HG02973 (cell line): ENCODE data around the gene DNAJC22.
A peak's percentile ranks its signal among the peaks of the same experiment; 100 is the strongest.

Experiments
- ATAC-seq: cut with Tn5 transposase; IDR thresholded peaks from one replicate; pipeline ENCODE4 v1.9.1; 2021; ENCODE audit warnings: moderate library complexity; ENCODE audit not compliant: unreplicated experiment

DNAJC22 gene

GRCh38 chr12:49342914-49343731 lies 3.6 kb upstream of the DNAJC22 start:
- ATAC-seq, result no peak

GRCh38 chr12:49344486-49345050 lies 2.1 kb upstream of the DNAJC22 start:
- ATAC-seq, result no peak

GRCh38 chr12:49345051-49345824 lies 1.4 kb upstream of the DNAJC22 start:
- ATAC-seq, result no peak

GRCh38 chr12:49345825-49346658 lies 646 bp upstream of the DNAJC22 start:
- ATAC-seq, result no peak

- ATAC-seq, result no peak
Observed at GRCh38 chr12:49347311-49348193, 864 bp downstream of the DNAJC22 start.

- no peak for ATAC-seq
Observed at GRCh38 chr12:49348781-49349180, 2.1 kb downstream of the DNAJC22 start.

- no peak for ATAC-seq
Observed at GRCh38 chr12:49349266-49349665, 2.6 kb downstream of the DNAJC22 start.

GRCh38 chr12:49352351-49352750 lies 5.7 kb downstream of the DNAJC22 start:
- ATAC-seq, result no peak

GRCh38 chr12:49355913-49356312 lies 9.2 kb downstream of the DNAJC22 start:
- ATAC-seq, result no peak

GRCh38 chr12:49357103-49357678 lies 10.5 kb downstream of the DNAJC22 start:
- ATAC-seq, result no peak

GRCh38 chr12:49358483-49359141 lies 11.9 kb downstream of the DNAJC22 start:
- ATAC-seq, result no peak

GRCh38 chr12:49359671-49360070 lies 13.0 kb downstream of the DNAJC22 start:
- ATAC-seq, result no peak

GRCh38 chr12:49362077-49362476 lies 15.4 kb downstream of the DNAJC22 start:
- ATAC-seq, result no peak

GRCh38 chr12:49364989-49365388 lies 18.3 kb downstream of the DNAJC22 start:
- ATAC-seq, result no peak

GRCh38 chr12:49365542-49365941 lies 18.9 kb downstream of the DNAJC22 start:
- no peak for ATAC-seq

- peak; percentile 12 for ATAC-seq
Observed at GRCh38 chr12:49366096-49366651, 19.5 kb downstream of the DNAJC22 start.

- ATAC-seq, result peak; percentile 66
Observed at GRCh38 chr12:49366652-49367380, 20.1 kb downstream of the DNAJC22 start.
